Fibroblast of pulmonary artery (primary cell): ENCODE data around the gene DENND1A.

ENCODE experiments used
- DNase-seq: peaks from one replicate; pipeline ENCODE4 v3.0.0-alpha.2; 2010; ENCODE audit warnings: low read depth
- H3K4me3 ChIP-seq: replicated peaks from 2 replicates; pipeline ENCODE4 v1.5.1; 2011; ENCODE audit warnings: low read depth, mild to moderate bottlenecking, control low read depth, low read length, moderate library complexity
- CTCF ChIP-seq: IDR thresholded peaks from 2 replicates; pipeline ENCODE4 v1.5.1; 2011; ENCODE audit warnings: mild to moderate bottlenecking, control low read depth, low read length, inconsistent platforms; ENCODE audit errors: missing control alignments

The DENND1A gene

GRCh38 chr9:123864251-123864650 is 65.7 kb downstream of the DENND1A start:
- TF ChIP-seq CTCF = no peak
- no peak overlapping the region for H3K4me3 ChIP-seq

DNA sequence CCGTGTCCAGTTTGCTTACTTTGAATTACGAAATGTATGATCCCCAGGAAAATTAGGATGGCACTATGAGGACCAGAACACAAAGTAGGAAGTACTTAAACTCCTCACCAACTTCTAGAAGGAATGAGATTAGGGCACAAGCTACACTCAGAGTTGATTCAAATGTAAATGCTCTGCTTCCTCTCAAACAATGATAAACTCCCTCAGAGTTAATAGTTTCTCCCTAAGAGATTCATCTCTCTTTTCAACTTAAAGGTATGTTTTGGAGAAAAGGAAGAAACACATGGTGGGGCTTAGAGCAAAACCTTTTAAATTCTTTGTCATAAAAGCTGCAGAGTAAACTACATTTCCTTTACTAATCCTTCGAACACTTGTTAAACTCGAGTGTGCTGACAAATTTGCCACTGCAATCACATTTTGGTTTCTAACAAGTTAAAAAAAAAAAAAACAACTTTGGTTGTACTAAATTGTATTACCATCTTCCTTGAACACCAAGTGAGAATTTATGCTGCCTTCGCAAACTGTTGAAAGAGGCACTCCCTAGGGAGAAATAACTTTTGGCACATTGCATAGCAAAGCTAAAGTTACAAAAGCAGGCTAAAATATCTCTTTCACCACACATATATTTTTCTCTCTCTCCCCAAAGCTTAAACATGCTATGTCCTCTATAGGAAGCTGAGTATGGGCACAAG is 66.6 kb downstream of the DENND1A start:
- TF ChIP-seq CTCF = no peak
- no peak overlapping the region for H3K4me3 ChIP-seq
- peak; percentile 63 for DNase-seq

More at GRCh38 chr9:123864251-123864650, 65.7 kb downstream of the DENND1A start:
- no peak for DNase-seq

DNA sequence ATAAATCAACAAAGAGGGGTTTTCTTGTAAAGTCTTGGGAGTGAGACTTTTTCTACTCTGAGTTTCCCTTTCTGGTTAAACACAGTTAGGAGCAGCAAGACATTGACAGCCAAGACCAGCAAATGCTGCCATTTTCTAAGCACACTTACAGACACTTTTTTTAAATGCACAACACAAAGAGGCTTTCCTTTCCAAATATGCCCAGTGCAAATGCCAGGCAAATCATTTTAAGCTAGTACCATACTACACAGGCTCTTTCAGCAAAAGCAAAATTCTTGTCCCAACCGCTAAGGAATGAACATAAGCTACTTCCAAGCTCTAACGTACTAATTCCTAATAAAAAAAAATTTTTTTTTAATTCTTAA is 68.2 kb downstream of the DENND1A start:
- no peak for TF ChIP-seq CTCF
- no peak overlapping the region for H3K4me3 ChIP-seq
- DNase-seq = no peak

DNA sequence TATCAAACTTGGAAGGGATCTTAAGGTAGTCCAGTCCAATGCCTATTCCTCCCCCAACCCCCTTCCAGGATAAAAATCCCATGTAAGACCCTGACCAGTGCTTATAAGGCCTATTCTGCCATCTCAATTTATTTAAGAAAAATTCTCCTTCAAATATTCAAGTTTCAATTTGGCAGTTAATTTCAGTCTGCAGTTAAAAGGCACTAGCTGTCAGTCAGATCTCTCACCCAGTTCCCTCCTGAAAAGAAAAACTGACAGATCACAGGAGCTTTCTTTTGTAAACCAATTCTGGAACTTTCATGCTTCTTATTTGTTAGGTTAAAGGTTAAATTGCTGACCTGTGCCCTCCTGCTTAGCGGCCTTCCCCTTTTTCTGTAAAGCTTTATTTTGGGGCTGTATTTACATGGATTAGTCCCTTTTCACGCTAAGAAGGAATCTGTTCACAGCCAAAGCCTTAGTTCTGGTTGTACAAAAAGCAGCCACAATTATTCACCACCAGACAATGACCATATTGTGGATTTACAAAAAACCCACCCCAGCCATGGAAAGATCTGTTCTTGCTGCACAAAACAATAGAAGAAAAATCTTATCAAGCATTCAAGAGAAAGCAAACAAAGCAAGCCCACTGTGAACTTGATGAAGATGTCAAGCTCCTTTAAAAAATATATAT is 68.7 kb downstream of the DENND1A start:
- DNase-seq = no peak
- no peak for TF ChIP-seq CTCF
- H3K4me3 ChIP-seq = no peak overlapping the region

DNA sequence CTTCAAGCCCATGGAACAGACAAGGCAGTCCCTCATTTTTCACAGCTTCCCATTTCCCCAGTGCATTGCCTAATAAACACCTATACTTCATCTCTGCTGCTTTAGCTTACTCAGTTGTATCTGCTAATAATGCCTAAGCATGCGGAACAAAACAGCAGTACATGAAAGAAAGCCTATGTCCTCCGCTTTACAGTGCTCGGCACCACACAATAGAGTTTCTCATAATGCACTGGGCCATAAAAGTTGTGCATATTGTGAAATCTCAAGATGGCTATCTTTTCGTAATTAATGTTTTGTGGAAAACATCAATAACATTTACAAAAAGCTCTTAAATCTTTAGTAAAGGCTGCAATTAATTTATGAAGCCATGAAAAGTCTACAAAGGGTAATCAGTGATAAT is 69.3 kb downstream of the DENND1A start:
- no peak overlapping the region for H3K4me3 ChIP-seq
- no peak for DNase-seq
- no peak for TF ChIP-seq CTCF

DNA sequence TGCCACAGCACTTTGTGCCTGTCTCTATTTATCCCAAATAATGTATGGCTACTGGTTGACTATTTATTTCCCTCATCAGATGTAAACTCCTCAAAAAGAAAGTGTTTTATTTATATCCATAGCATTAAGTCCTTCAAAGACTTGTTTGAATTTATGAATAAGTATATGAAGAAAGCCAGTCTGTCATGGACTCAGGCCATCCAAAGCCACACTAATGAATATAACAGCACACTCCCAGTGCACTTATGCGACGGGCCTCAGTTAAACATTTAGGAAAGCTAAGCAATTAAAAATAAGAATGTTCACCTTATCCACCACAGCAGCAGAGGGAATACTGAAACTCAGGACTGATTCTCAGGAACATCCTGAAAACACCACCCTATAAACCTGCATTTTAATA is 77.5 kb downstream of the DENND1A start:
- H3K4me3 ChIP-seq = no peak overlapping the region
- no peak for DNase-seq
- TF ChIP-seq CTCF = no peak

GRCh38 chr9:123851851-123852250 is 78.1 kb downstream of the DENND1A start:
- DNase-seq = no peak
- no peak for TF ChIP-seq CTCF
- no peak overlapping the region for H3K4me3 ChIP-seq
